LHCN-M2 (cell line): Measurements from ENCODE around the gene CLDN4. TPM values are rescaled to one million over a fixed set of nuclear protein-coding genes. Genes with fewer than 3 reads are reported as not detected.
A peak's percentile ranks its signal among the peaks of the same experiment; 100 is the strongest.
"Not testable (repeated sequence)": the region's sequence is repeated elsewhere in the genome, so short reads cannot be mapped to it uniquely, and the experiment has no call there.

Experiments used
- DNase-seq: peaks from one replicate; pipeline ENCODE4 v3.0.0-alpha.2; 2012; ENCODE audit warnings: low read depth
- polyA plus RNA-seq: library from polyadenylated mRNA; unstranded; fragments of >200 nt; gene quantifications from one replicate; pipeline ENCODE4 v1.2.1, GENCODE V29; 2012; ENCODE audit warnings: missing spikeins
- total RNA-seq: library from RNA; depleted of rRNA; stranded (reverse); fragments of >200 nt; gene quantifications from 2 replicates; pipeline ENCODE4 v1.2.3, GENCODE V29; 2014; rRNA removed

CLDN4 gene
- total RNA-seq: 0.17 and 0.19 TPM in 2 replicates
- polyA plus RNA-seq: 0.28 TPM

DNA sequence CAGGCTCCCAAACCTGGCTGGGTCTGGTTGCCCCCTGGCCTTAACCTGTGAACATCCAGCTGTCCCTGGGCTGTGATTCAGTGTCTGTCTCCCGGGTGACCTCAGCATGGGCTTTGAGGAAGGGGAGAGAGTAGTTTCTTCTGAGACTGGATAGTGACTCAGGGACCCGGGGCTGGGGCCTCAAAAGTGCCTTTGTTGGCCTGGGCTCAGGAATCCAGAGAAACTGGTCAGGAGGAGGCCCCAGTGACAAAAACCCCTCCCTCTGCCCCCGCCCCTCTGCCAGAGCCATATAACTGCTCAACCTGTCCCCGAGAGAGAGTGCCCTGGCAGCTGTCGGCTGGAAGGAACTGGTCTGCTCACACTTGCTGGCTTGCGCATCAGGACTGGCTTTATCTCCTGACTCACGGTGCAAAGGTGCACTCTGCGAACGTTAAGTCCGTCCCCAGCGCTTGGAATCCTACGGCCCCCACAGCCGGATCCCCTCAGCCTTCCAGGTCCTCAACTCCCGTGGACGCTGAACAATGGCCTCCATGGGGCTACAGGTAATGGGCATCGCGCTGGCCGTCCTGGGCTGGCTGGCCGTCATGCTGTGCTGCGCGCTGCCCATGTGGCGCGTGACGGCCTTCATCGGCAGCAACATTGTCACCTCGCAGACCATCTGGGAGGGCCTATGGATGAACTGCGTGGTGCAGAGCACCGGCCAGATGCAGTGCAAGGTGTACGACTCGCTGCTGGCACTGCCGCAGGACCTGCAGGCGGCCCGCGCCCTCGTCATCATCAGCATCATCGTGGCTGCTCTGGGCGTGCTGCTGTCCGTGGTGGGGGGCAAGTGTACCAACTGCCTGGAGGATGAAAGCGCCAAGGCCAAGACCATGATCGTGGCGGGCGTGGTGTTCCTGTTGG is at the start of gene CLDN4:
TSS of gene CLDN4 (plus strand) at position 316 of the 903 bp plus-strand sequence. CDS start at position 522, 206 bp downstream.
- DNase-seq: peak; percentile 14

GRCh38 chr7:73786588-73786987 is 44.2 kb upstream of the CLDN4 start:
- no peak for DNase-seq

- DNase-seq: not testable (repeated sequence)
These were observed 43.1 kb upstream of the CLDN4 start for GRCh38 chr7:73787786-73788048.

DNA sequence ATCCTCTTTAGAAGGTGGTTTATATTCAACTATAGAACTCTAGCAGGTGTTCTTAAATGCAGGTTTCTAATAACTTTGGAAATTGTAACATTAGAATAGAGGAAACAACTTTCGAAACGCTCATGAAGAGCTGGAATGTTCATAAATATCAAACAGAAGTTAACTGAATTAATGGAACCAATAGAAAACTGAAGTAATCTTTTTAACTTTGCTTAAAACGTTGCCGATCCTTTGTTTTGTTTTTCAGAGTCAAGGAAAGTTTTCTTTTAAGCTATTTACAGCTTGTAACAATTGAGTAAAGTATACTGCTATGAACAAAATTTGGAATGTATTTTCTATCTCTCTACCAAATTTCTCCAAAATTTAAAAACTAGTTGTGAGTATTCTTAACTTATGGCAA is 41.7 kb upstream of the CLDN4 start:
- DNase-seq: no peak

- DNase-seq: not testable (repeated sequence)
These were observed 39.6 kb upstream of the CLDN4 start for GRCh38 chr7:73791170-73791690.

DNA sequence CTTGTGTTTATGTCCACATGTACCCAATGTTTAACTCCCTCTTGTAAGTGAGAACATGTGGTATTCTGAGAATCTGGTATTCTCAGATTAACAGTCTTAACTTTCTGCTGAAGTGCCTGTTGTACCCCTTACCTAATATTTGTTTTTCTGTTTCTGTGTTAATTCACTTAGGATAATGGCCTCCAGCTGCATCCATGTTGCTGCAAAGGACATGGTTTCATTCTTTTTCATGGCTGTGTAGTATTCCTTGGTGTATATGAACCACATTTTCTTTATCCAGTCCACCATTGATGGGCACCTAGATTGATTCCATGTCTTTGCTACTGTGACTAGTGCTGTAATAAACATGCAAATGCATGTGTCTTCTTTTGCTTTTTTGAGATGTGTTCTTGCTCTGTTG is 35.6 kb upstream of the CLDN4 start:
- DNase-seq: not testable (repeated sequence)

DNA sequence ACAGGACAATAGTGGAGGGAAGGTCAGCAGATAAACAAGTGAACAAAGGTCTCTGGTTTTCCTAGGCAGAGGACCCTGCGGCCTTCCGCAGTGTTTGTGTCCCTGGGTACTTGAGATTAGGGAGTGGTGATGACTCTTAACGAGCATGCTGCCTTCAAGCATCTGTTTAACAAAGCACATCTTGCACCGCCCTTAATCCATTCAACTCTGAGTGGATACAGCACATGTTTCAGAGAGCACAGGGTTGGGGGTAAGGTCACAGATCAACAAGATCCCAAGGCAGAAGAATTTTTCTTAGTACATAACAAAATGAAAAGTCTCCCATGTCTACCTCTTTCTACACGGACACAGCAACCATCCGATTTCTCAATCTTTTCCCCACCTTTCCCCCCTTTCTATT is 34.1 kb upstream of the CLDN4 start:
- not testable (repeated sequence) for DNase-seq

- DNase-seq: not testable (repeated sequence)
These were observed 33.6 kb upstream of the CLDN4 start for GRCh38 chr7:73797176-73797575.

DNA sequence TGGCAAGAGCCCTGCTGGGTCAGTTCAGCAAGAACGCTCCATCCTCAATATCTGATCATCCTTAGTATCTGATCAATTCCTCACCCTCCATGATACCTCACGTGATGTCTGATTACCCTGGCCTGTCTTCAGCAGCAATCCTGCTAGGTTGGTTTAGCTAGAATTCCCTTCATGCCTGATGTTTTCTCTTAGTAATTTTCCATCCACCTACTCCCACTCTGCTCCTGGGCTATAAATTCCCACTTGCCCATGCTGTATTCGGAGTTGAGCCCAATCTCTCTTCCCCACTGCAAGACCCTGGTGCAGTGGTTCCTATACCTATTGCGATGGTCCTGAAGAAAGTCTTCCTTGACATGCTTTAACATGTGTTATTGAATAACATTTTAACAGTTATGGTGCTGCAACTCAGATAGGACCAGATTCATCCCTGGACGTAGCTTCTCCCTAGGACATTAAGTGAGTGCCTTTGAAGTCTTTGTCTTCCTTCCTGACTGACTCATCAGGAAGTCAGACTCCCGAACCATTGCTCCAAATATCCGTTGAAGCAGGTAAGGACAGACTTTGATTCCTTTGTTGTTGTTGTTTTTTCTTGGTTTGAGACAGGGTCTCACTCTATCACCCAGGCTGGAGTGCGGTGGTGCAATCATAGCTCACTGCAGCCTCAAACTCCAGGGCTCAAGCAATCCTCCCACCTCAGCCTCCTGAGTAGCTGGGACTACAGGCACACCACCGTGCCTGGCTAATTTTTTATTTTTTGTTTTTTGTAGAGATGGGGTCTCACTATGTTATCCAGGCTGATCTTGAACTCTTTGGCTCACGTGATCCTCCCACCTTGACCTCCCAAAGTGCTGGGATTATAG is 31.3 kb upstream of the CLDN4 start:
- no peak for DNase-seq

DNA sequence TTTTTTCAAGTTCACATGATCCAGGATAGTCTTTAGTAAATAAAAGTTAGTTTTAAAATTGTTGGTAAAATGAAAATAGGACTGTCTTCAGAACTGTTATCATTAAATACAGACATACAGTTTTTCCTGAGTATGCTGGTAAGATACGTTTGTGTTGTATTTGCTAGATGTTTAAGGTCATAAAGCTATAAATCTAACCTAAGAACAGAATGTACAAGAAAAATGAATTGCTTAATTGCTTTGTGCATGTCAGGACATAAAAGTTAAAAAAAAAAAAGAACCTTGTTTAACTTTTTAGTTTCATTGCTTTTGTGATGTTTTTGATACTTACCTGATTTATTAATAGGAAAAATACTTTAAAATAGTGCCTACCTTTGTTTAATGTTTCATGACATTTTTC is 29.2 kb upstream of the CLDN4 start:
- no peak for DNase-seq

- no peak for DNase-seq
These were observed 28.3 kb upstream of the CLDN4 start for GRCh38 chr7:73802459-73802858.

DNA sequence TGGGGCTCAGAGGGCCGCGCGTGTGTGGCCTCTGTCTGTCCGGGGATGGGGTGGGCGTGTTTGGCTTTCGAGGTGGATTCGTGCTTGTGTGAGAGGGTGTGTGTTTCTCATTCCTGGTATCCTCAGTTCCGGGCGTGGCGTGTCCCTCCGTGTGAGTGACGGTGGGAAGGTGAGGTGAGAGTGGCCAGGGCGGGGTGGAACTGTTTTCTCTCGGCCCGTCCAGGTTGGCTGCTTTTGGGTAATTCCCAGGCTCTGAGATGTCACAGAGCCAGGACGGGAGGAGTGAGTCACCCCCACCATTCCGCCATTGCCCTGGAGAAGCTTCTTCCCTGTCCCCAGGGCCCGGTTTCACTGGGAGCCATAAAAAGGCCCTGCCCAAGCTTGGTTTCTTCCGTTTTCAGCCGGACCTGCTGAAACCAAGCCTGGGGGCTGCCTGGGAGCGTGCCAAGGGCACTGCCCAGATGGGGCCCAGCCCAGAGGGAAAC is 21.3 kb upstream of the CLDN4 start:
- DNase-seq: no peak

DNA sequence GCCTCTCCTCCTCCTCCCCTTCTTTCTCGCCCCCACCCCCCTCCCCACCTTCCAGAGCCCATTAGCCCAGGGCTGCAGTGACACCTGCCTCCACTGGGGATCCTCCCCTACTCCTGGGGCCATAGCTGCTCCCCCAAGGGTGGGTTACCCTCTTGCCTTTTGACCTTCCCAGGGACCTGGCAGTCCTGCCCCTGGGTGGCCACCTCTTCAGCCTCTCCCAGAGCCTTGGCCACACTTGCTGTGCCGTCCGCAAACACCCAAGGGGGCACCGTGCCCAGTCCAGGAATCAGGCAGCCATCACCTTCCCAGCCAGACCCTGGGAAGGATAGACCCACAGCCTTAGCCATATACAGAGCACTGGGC is 19.8 kb upstream of the CLDN4 start:
- no peak for DNase-seq

GRCh38 chr7:73811760-73812168 is 19.0 kb upstream of the CLDN4 start:
- peak; percentile 57 for DNase-seq

DNA sequence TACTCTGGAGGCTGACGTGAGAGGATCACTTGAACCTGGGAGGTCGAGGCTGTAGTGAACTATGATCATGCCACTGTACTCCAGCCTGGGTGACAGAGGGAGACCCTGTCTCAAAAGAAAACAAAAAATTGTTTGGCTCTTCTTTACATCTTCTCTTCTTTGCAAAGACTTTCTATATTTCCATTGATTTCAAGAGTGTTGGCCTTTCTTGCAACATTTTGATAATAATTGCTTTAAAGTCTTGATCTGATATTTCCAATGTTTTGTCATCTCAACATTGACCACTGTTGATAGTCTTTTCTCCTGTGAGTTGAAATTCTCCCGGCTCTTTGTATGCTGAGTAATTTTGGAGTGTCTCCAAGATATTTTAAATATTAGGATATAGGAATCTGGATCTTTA is 17.8 kb upstream of the CLDN4 start:
- DNase-seq: no peak

DNA sequence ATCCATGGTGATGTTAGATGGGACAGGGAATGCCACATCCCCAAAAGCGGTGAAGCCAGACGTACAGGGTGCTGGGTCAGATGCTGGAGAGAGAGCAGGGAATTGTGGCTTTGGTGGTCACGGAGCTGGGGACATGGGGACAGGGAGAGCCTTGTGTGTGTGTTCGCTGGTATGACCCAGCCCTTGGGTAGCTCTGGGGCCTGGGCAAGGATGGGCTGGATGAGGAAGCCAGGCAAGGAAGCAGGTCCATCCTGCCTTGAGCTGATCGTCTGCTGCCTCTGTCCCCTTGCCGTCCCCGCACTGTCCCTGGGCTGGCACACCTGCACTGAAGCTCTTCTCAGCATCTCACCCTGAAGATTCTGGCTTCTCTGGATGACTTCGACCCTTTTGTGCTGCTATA is 15.4 kb upstream of the CLDN4 start:
- DNase-seq: no peak

GRCh38 chr7:73817121-73817520 is 13.7 kb upstream of the CLDN4 start:
- no peak for DNase-seq

DNA sequence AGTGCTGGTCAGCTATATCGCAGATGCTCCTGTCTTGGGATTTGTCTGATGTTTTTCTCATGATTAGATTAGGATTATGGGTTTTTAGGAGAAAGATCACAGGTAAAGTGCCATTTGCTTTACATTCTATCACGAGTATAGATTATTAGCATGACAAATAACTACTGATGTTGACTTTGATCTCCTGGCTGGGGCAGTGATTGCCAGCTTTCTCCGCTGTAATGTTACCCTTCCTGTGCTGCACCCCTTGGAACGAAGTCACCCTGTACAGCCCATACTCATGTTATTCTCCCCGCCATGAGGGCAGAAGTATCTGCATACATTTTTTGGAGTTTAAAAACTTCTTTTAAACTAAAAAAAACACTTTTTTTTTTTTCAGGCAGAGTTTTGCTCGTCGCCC is 10.8 kb upstream of the CLDN4 start:
- DNase-seq: no peak

DNA sequence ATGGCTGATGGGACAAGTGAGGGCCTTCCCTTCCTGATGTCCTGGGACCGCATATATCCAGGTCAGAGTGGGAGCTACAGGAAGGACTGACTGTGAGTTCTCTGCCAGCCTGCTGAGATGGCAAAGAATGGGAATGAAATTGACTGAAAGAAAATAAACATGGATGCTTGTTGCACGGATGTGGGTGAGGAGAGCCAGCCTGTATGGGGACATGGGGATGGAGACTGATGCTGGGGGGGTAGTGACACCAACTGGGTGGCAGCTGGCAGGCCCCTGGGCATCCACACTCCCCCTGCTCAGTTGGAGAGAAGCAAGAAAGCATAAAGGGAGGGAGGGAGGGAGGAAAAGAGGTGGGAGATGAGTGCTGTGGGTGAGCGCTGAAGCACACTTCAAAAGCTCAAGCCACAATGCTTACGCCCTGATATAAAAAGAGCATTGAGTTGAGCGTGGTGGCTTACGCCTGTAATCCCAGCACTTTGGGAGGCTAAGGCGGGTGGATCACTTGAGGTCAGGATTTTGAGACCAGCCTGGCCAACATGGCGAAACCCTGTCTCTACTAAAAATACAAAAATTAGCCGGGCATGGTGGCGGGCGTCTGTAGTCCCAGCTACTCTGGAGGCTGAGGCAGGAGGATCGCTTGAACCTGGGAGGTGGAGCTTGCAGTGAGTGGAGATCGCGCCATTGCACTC is 9.1 kb upstream of the CLDN4 start:
- DNase-seq: not testable (repeated sequence)

DNA sequence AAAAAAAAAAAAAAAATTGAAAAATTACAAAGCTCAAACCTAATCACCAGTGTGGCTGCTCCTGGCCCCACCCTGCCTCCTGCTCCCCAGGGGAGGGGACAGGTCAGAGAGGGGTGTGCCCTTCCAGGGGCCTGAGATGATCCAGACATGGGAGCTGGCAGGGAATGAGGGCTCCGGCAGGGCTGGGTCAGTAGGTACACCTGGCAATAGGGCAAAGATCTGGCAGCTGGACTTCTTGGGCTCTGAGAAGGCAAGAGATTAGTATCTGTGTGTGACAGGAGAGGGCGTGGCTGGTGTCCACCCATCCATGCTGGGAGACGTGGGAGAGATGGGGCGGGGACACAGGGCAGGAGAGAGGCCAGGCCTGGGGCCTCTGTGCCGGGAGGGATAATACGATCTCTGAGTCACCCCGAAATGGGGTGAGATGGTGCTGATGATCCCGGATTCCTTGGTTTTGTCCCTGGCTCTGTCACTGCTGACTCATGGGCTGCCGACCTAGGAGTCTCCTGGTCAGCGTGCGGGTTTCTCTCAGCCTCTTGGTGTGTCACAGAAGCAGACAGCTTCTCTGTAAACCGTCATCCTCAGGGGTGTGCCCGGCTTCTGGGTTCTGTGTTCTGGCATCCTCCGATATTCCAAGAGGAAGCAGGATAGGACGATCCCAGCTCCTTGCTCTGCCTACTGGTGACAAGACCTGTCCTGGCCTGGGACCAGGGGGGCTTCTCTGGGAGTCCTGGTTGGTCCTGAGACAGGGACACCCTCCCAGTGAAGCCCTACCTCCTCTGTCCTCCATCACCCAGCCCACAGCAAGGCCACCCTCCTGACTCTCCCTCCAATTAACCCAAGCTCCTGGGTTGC is 8.2 kb upstream of the CLDN4 start:
- peak; percentile 100 for DNase-seq

GRCh38 chr7:73823257-73823656 is 7.5 kb upstream of the CLDN4 start:
- DNase-seq: no peak
